HG03280 (cell line): ENCODE data around the gene POLN.

ENCODE experiments used
- ATAC-seq: cut with Tn5 transposase; IDR thresholded peaks from one replicate; pipeline ENCODE4 v1.9.1; 2021; ENCODE audit warnings: mild to moderate bottlenecking, moderate library complexity; ENCODE audit not compliant: unreplicated experiment

POLN gene

DNA sequence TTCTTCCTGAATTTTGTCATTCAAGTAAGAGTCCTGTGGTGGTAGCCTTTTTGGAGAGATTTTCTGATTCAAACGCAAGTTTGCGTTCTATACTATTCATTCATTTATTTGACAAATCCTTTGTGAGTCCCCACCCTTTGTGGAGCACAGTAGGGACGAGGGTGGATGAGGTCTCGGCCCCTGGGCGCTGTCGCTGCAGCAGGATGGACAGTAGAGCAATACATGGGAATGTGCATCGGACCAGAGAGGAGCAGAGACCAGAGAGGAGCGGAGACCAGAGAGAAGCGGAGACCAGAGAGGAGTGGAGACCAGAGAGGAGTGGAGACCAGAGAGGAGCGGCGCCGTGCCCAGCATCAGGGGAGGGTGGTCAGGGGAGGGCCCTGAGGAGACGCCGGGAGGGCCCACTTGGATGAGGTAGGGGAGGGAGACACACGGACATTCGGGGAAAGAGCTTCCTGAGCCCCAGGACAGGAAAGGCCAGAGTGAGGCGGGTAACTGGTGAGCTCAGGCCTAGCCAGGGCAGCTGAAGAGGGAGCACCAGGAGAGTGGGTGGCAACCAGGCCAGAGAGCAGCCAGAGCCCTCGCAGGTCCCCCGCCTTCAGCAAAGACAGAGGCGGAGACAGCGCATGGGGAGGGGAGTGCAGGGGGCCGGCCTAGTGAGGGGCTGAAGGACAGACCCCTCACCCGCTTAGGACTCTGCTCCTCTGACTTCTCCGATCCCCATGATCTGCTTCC lies 115.4 kb downstream of the POLN start:
- ATAC-seq = no peak

DNA sequence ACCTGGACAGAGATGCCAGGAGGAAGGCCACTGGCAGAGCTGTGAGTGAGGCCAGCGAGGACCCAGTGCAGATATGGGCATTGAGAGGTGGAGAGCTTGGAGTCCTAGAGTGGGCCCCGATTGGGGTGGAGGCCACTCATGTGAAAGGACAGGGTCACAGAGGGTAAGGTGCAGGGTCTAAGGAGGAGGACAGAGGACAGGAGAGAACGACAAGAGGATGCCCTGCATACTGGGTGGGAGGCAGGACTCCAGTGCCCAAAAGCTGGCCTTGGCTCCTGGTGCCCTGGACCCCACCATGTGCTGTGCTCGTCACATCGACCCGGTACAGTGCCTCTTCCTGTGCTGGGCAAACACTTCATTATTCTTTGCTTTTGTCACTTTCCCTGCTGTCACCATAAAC lies 116.1 kb downstream of the POLN start:
- ATAC-seq = no peak

DNA sequence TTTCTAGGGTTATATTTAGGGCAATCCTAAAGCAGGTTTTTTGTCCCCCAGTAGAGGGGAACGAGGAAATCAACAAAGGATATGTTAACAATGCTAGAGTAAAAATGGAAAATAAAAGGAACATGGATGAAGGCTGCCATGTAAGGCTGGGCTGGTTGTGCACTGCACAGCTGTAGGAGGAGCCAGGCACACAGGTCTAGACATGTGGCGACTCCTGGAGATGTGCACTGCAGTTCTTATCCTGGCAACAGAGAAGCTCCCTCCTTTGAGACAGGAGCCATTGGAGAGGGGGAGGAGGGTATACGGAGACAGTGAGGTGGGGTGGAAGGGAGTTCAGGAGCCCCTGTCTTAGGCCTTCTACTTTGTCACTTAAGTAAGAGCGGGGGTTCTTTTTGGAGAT lies 116.9 kb downstream of the POLN start:
- no peak for ATAC-seq

DNA sequence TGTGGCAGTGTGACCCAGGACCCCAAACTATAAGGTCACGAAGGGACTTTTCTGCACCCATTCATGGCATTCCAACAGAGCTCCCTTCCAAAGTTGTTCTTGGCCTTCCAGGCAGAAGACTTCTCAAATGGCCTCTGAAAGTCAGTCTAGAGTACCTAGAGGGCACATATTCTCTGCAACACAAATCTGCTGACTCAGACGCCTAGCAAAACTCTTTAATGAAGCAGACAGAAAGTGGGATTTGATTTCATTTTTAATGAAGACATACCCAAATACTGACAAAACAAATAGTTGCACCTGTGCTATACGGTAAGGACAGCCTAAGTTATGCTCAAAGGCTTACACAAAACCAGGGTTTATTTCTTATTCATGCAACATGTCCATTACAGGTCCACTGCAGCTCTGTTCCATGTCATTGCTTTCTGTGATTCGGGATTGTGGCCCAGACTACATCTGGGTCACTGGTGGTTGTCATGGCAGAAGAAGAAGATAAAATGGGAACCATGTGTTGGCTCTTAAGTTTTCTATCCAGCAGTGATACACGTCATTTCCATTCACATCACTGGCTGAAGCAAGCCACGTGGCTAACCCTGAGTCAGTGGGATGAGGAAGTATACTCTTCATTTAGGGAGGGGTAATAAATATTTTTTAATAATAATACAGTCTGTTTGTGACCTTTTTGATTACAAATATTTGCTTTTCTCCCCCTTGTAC lies 125.1 kb downstream of the POLN start:
- no peak for ATAC-seq

DNA sequence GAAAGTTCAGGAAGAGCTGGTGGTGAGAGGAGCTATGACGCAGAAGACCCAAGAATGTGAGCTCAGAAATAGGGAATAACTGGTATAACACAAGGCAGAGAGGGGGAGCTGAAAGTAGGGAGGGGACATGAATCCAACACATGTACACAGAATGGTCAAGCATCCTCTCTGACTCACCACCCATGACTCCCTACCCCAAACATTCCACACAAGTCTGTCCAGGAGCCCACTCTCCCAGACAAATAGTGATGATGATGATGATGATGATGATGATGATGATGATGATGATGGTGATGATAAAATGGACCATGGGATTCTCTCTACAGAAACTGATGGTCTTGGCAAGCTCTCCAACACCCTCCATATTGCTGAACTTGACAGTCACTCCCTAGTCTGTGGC lies 136.4 kb downstream of the POLN start:
- no peak for ATAC-seq

DNA sequence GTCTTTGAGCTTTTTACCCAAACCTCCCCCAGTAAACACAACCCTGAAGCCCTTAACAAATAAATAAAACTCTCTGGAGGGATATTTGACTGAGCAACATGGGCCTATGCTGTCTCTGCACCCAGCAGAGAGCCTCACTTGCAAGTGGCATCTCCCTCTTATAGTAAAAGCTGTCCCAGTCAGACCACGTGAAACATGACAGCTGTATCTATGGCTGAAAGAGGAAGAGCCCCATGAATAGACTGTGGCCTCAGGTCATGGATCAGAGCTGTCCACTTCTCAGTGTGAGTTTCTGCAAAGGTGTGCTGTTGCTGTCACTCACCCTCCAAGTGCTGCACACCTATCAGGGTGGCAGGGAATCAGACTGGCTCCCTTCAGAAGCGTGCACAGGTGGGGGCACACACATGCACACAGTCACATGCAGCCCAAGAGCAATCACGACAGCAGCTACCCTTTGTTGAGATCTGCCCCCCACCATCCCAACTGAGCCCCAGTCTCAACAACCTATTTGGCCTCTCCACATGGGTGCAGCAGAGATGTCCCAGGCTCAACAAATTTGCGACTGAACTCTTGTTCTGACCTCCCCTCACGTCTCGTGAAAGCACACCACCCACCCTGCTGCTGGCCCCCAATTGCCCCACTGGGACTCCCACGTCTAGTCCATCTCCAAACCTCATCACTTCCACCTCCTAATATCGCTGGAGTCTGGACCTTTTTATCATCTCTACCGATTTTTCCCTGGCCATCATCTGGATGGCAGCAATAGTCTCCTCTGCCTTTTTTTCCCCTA lies 137.2 kb downstream of the POLN start:
- no peak for ATAC-seq

DNA sequence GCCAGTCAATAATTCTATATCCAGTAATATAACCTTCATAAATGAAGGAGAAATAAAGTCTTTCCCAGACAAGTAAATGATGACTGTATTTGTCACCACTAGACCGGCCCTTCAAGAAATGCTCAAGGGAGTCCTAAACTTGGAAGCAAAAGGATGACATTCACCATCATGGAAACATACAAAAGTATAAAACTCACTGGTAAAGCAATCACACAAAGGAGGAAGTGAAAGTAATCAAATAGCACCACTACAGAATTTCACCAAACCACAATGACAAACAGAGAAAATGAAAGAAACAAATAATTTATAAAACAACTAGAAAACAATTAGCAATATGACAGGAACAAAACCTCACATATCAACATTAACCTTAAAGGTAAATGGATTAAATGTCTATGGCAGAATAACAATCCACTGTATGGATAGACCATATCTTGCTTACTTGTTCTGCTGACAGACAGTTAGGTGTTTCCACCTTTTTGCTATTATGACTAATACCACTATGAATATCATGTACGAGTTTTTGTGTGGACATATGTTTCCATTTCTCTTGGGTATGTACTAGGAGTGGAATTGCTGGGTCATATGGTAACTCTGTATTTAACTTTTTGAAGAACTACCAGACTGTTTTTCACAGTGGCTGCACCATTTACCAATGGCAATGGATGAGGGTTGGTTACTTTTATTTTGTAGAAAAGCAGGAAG lies 137.9 kb downstream of the POLN start:
- no peak for ATAC-seq

DNA sequence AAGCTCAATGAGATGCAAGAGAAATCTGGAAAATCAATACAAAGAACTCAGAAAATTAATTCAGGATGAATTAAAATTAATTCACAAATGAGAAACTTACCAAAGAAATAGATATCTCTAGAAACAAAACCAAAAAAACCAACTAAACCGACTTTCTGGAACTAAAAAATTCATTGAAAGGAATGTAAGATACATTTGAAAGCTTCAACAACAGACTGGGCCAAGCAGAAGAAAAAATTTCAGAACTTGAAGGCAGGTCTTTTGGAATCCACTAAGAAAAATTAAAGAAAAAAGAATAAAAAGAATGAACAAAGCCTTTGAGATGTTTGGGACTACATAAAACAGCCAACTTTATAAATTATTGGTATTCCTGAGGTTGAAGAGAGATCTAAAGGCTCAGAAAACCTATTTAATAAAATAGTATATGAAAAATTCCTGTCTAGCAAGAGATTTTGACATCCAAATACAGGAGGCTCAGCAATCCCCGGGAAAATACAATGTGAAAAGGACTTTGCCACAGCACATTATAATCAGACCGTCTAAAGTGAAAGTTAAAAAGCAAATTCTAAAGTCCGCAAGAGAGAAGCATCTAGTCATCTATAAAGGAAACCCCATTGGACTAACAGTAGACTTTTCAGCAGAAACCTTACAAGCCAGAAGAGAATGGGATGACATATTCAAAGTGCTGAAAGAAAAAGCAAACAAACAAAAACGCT lies 138.6 kb downstream of the POLN start:
- ATAC-seq = no peak

DNA sequence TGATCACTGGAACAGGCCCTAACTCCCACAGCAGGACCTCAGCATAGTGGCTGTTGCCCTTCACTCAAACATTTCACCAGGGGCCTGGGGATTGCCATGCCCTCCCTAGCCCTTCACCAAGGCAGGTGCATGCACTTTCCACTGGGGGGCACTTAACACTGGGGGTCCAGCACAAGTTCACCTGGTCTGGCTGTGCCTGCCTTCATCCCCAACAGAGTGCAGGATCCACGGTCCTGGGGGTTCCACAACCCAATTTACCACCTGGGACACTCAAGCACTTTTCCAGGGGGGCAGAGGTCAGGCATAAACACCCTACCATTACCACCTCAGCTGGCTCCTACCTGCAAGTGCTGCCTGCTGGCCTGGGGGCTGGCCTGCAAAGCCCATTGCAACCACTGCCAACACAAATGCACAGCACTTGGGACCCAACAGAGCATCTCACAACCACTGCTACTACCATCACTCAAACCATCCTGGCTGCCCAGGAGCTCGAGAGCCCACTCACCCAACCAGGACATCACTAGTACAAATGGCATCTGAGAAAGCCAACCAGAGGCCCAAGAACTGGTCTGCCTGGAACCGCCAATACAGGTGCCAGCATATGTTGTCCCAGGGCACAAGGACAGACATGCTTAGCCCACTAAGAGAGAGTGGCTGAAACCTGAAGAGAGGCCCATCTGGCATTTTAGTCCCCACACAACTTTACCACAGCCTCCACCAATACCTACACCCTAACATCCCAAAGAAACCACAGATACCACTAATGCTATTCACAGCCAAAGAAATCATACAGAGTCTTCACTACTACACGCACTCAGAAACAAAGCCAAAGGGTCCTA lies 139.7 kb downstream of the POLN start:
- ATAC-seq = no peak

DNA sequence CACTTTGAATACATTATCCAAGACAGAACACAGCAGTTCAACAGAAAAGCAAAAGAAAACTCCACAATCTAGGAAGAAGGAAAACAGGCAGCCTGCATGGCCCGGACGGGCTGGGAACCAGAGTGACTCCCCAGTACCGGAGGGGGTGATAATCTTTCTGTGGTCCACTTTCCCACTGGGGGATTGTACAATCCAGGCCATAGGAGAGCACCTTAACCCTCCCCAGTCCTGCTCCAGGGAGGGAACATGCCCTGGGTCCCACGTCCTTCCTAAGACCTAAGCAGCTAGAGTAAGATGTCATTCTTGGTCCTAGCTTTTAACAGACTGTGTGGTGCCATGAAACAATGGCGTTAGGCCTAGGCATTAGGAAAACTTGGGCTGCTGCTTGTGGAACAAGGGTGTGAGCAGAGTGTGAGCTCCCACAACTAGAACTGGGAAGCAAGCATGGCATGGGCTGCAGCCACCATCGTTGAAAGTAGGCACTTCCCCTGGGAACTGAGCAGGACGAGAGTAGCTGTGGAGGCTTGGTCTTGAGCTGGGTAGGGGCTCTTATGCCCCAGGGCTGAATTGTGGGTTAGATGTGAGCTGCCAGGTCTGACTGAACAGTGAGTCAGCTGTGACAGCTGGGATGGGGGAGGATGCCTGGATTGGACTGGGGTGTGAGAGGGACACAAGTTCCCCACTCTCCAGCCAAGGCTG lies 140.4 kb downstream of the POLN start:
- no peak for ATAC-seq

DNA sequence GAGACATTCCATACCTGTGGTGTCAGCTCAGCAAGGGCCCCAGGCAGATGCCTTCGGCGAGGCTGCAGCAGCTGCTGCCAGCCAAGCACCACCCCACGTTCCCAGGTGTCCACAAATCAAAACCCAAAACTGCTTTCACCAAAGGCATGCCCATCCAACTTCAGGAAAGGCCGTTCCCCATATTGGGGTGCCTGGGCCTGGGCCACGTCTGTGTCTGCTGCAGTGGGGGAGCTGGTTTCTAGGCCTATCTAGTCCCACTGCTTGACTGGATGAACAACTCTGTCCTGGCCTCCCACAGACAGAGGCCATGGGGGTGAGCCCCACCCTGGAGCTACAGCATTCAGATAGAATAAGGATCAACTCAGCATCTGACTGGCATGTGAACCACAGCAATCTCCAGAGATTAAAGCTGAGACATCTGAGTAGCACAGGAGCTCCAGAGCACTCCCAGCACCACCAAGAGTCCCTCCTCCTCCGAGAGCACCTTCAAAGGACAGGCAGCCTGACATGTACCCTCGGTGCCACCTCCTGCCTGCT lies 145.8 kb downstream of the POLN start:
- ATAC-seq = no peak

DNA sequence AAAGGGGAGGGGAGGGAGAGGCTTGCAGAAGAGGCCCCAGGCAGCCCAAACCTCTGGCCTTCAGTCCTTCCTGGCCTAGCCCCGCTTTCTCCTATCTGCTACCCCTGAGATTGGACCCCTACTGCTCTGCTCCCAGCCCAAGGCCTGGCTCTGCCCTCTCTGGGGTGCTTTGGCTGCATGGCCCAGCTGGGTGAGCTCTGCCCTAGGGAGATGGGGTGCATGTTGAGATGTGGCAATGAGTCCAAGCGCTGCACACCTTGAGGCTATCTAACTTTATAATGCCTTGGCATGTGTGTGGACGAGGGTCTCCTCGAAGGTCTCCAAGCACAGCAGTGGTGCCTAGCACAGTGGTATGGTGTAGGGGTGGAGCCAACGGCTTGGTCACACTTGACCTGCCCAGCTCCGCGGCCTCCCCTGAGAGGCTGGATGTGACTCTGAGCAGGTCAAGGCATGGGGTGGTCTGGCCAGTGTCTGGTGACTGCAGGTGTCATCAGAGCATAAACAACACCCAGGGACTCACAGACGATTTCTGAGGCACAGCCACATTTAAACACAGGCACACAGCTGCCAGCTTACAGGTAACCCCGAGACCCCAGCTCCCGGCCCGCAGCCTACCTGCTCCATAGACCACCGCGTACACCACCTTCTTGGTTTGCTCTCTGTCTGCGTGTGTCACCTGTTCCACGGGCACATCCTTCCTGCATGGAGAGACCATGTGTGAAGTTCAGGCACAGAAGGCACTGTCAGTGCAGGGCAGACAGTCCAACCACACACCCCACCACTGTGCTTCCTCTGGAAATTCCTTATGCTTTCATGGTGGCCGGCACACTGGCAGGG lies 146.5 kb downstream of the POLN start:
- ATAC-seq = no peak

DNA sequence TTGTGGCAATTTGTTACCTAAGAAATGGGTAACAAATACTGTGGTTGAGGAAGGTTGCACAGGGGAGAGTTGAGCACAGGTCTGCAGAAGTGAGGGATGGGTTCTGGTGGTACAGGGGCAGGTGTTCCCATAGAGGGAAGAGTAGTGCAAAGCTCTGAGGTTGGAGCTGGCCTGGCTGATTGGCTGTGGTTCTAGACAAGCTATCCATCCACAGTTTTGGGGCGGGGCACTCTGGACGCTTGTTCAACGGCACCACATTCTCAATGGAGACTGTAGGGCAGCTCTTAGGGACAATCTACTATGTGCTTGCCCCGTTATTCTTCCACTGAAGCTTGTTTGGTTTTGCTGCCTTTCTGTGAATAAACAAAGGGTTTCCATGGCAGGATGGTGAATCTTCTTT lies 147.4 kb downstream of the POLN start:
- no peak for ATAC-seq

DNA sequence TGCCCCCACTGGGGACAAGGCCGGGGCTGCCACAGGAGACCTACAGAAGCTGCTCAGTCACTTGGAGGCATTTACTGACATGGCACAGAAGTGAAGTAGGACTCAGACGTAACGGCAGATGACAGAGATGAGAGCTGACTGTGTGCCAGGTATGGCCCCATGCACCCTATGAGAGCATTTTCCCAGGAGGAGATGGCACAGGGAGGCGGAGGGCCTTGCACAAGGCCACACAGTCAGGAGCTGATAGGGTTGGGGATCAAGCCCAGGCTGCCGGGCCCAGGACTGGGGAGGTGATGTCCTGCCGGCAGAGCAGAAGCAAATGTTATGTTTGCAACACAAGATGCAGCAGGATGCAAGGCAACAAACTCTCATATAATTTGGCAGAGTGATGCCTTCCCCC lies 148.7 kb downstream of the POLN start:
- no peak for ATAC-seq

DNA sequence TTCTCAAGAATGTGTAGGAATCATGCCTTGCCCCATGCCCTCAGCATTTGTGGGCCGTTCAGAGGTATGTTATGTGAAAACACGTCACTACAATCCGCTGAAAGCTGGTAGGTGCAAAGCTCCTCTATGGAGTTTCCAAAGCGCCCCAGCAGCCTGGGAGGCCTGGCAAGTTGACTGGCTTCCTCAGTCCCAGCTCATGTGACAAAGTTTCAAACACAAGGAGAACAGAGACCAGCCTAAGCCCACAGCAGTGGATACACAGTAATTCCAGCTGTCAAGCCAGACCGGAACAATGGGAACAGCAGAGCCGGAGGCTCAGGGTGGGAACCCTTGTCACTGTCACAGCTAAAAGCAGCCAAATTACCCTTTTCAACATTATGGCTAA lies 149.3 kb downstream of the POLN start:
- ATAC-seq = no peak

DNA sequence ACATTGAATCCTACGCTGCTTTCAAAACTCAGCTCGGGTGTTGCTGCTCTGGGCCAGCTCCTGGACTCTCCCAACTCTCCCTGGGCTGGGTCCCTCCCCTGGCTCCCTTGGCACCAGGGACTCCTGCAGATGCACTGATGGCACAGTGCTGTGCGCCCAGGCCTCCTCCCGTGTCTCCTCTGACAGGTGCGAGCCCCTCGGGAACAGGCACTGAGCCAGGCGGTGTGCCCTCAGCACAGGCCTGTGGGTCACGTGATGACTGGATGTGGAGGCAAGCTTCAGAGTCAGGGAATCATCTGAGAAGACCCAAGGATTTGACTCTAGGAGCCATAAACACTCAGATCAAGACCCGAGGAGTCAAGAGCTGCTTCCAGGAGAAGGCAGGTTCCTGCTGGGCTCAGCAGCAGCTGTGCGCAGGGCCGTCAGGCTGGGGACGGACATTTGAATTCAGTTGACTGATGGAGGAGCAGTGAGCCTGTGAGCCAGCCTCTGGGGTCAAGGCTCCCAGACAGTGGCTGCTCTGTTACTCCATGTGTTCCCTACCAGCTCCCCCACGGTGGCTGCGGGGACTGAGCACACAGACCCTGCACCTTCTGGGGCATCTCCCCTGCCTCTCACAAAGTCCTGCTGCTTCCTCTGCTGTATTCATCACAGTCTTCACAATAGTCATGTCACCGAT lies 149.8 kb downstream of the POLN start:
- ATAC-seq = no peak

DNA sequence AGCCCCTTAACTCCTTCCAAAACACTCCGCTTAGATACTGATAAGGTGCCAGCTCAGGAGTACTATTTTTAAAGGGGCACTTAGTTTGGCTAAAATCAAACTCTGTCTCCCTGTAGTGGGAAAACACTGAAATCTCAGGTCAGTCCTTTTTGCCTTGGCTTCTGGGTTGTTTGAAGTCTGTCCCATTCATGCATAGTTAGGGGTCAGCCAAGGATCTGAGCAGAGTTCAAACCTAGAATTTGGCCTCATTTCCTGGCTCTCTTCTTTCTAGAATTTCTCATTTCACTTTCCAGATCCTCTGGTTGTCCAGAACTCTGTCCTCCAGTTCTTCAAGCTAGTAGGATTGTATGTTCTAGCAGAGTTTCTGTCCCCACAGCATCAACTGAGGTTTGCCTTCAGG lies 151.3 kb downstream of the POLN start:
- ATAC-seq = no peak
